Measurements from ENCODE around the gene OR13A1.
"Not testable (repeated sequence)": the region's sequence is repeated elsewhere in the genome, so short reads cannot be mapped to it uniquely, and the experiment has no call there.

The OR13A1 gene

DNA sequence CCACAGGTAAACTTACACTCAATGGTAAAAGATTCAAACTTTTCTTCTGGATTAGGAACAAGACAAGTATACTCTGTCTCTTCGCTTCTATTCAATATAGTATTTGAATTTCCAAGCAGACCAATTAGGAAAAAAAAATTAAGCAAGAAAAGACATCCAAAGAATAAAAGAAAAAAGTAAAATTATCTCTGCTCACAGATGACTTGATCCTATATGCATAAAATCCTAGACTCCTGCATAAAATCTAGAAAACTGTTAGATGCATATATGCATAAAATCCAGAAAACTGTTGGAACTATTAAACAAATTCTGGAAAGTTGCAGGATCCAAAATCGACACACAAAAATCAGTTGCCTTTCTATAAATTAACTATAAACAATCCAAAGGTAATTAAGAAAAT lies at the start of gene OR13A1:
Gene OR13A1, minus strand, starts transcription at position 101 of the 400 bp plus-strand sequence. CDS start 11,186 bp downstream, outside the sequence.
- DNase-seq = no peak

DNA sequence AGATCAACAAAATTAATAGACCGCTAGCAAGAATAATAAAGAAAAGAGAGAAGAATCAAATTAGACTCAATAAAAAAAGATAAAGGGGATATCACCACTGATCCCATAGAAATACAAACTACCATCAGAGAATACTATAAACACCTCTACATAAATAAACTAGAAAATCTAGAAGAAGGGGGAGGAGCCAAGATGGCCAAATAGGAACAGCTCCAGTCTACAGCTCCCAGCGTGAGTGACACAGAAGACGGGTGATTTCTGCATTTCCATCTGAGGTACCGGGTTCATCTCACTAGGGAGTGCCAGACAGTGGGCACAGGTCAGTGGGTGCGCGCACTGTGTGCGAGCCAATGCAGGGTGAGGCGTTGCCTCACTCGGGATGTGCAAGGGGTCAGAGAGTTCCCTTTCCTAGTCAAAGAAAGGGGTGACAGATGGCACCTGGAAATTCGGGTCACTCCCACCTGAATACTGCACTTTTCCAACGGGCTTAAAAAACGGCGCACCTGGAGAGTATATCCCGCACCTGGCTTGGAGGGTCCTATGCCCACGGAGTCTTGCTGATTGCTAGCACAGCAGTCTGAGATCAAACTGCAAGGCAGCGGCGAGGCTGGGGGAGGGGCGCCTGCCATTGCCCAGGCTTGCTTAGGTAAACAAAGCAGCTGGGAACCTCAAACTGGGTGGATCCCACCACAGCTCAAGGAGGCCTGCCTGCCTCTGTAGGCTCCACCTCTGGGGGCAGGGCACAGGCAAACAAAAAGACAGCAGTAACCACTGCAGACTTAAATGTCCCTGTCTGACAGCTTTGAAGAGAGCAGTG lies 46.8 kb upstream of the OR13A1 start:
- not testable (repeated sequence) for DNase-seq

DNA sequence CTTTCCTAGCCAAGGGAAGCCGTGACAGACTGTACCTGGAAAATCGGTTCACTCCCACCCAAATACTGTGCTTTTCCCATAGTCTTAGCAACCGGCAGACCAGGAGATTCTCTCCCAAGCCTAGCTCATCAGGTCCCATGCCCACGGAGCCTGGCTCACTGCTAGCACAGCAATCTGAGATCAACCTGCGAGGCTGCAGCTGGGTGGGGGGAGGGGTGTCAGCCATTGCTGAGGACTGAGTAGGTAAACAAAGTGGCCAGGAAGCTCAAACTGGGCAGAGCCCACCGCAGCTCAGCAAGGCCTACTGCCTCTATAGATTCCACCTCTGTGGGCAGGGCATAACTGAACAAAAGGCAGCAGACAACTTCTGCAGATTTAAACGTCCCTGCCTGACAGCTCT lies 43.6 kb upstream of the OR13A1 start:
- not testable (repeated sequence) for DNase-seq

DNA sequence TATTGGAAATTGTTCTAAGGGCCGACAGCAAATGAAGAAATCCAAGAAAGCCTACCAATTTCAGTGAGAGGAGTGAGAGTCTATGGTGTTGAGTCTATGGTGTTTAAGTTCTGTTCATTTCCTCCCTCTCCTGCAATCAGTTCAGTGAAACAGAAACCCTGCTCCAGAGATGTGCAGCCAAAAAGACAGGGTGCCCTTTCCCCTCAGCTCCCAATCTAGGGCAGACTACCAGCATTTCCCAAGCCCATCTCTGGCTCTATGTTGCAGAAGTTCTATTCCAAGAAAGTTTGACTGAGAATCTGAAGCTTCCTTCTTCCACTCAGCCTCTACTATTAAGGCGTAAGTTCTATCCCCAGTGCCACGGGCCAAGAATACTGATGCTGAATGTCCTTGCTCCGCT lies 40.1 kb upstream of the OR13A1 start:
- no peak for DNase-seq

DNA sequence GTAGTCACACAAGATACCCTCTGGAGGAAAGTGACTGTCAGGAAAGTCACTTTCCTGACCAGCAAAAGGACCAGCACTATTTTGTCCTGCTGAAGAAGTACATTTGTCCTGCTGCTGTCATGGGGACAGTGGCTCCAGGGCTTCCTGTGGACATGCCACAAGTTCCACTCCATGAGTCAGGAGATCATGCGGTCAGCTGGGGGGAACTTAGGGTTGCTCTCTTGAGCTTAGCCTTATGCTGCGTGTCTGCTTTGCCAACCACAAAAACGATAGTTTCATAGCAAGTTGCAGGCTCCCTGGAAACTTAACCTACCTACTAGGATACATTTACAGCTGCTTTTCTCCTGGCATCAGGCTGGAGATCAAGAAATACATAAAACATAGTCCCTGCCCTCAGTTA lies 38.9 kb upstream of the OR13A1 start:
- no peak for DNase-seq

- DNase-seq = no peak
These were observed 37.8 kb upstream of the OR13A1 start for GRCh38 chr10:45353186-45353585.

GRCh38 chr10:45348196-45348765 lies 32.9 kb upstream of the OR13A1 start:
- not testable (repeated sequence) for DNase-seq

- DNase-seq = not testable (repeated sequence)
These were observed 32.1 kb upstream of the OR13A1 start for GRCh38 chr10:45347464-45347863.

- not testable (repeated sequence) for DNase-seq
These were observed 31.4 kb upstream of the OR13A1 start for GRCh38 chr10:45346652-45347335.

DNA sequence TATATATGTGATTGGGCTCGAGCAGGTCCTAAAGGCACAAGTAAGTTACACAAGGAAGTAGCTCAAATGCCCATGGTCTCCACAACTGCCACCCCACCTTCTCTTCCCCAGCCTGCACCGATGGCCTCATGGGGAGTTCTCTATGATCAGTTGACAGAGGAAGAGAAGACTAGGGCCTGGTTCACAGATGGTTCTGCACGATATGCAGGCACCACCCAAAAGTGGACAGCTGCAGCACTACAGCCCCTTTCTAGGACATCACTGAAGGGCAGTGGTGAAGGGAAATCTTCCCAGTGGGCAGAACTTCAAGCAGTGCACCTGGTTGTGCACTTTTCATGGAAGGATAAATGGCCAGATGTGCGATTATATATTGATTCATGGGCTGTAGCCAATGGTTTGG lies 25.0 kb upstream of the OR13A1 start:
- DNase-seq = not testable (repeated sequence)

DNA sequence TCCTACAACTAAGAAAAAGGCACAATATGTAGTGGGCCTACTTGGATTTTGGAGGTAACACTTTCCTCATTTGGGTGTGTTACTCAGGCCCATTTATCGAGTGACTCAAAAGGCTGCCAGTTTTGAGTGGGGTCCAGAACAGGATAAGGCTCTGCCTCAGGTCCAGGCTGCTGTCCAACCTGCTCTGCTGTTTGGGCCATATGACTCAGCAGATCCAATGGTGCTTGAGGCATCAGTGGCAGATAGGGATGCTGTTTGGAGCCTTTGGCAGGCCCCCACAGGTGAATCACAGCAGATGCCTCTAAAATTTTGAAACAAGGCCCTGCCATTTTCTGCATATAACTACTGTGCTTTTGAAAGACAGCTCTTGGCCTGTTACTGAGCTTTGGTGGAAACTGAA lies 24.5 kb upstream of the OR13A1 start:
- DNase-seq = no peak

- DNase-seq = not testable (repeated sequence)
These were observed 16.4 kb upstream of the OR13A1 start for GRCh38 chr10:45331824-45332223.

DNA sequence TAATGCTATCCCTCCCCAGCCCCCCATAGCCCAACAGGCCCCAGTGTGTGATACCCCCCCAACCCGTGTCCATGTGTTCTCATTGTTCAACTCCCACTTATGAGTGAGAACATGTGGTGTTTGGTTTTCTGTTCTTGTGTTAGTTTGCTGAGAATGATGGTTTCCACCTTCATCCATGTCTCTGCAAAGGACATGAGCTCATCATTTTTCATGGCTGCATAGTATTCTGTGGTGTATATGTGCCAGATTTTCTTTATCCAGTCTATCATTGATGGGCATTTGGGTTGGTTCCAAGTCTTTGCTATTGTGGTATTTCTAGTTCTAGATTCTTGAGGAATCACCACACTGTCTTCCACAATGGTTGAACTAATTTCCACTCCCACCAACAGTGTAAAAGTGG lies 11.5 kb upstream of the OR13A1 start:
- DNase-seq = not testable (repeated sequence)

DNA sequence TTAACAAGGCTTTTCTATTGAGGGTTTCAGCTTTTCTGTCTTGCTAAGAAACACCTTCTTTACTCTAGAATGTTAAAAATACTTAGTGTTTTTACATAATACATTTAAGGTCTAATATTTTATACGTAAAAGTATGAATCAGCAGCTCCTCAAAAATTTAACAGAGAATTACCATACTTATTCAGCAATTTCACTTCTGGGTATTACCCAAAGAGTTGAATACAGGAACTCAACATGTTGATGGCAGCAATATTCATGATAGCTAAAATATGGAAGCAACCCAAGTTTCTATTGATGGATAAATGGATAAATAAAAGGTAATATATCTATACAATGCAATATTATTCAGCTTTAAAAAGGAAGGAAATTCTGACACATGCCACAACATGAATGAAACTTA lies 9.7 kb upstream of the OR13A1 start:
- no peak for DNase-seq

GRCh38 chr10:45319702-45320101 lies 4.3 kb upstream of the OR13A1 start:
- DNase-seq = no peak

- no peak for DNase-seq
These were observed 2.0 kb downstream of the OR13A1 start for GRCh38 chr10:45313264-45313873.

GRCh38 chr10:45308707-45309106 lies 6.7 kb downstream of the OR13A1 start:
- DNase-seq = no peak

- DNase-seq = no peak
These were observed 12.8 kb downstream of the OR13A1 start for GRCh38 chr10:45302573-45302972.

DNA sequence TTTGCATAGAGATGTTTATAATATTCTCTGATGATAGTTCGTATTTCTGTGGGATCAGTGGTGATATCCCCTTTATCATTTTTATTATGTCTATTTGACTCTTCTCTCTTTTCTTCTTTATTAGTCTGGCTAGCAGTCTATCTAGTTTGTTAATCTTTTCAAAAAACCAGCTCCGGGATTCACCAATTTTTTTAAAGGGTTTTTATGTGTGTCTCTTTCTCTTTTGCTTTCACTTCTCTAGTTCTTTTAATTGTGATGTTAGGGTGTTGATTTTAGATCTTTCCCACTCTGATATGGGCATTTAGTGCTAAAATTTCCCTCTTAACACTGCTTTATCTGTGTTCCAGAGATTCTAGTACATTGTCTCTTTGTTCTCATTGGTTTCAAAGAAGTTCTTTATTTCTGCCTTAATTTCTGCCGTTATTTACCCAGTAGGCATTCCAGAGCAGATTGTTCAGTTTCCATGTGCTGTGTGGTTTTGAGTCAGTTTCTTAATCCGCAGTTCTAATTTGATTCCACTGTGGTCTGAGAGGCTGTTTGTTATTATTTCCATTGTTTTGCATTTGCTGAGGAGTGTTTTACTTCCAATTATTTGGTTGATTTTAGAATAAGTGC lies 17.0 kb downstream of the OR13A1 start:
- not testable (repeated sequence) for DNase-seq

- no peak for DNase-seq
These were observed 20.7 kb downstream of the OR13A1 start for GRCh38 chr10:45294681-45295080.

DNA sequence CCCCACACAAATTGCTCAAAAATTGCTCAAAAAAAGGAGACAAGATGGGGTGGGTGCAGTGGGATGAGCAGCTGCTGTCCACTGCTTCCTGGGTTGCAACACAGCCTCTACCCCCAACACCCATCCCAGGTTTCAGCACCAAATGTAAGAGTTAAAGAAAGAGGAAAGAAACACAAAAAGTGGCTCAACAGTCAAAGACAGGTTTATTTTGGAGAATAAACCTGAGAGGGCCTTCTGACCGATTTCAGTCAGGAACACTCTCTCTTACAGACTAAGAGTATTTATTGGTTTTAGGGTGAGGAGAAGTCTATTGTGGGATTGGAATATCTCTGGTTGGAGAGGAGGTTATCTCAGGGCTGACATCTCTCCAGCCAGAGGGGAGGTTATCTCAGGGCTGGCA lies 28.4 kb downstream of the OR13A1 start:
- no peak for DNase-seq

DNA sequence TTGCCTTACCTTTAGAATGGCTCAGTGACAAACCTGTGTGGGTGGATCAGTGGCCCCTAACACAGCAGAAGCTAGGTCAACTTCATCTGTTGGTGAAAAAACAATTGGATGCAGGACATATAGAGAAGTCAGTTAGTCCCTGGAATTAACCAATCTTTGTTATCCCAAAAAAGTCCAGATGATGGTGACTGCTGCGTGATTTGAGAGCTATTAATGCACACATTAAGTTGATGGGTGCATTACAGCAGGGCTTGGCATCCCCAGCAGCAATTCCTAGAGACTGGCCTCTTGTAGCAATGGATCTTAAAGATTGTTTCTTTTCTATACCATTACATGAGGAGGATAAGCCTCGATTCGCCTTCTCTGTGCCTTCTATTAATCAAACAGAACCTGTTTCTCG lies 33.3 kb downstream of the OR13A1 start:
- no peak for DNase-seq

All from stimulated activated CD4-positive, alpha-beta T cell treated with anti-CD3 and anti-CD28 coated beads, Interleukin-4, amount 100 ng/mL, for 1 hour (primary cell).